NCI-H345 treated with DMSO at 0.1 percent for 48 hours (cell line): Measurements from ENCODE around the gene C1QTNF12.

Experiments
- DNase-seq: peaks from one replicate; lab custom pipeline; 2025; ENCODE audit not compliant: unreplicated experiment; lab: John Stamatoyannopoulos, UW

C1QTNF12 gene

DNA sequence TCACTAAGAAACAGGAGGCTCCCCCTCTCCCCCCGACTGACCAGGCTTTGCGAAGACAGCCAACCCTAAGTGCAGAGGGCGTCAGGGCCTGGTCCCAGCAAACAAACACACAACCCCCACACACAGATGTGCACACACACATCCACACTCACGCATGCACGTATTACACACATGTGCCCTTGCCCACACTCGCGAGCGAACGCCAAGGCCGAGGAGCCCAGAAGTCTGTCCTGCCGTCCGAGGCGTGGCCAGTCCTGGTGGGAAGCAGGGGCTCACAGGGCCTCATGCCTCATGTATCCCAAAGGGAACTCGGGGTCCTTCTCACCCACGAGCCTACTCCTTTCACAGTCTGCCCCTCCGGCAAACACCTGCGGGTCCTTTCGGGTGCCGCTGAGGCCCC is 16.8 kb downstream of the C1QTNF12 start:
- DNase-seq = no peak

DNA sequence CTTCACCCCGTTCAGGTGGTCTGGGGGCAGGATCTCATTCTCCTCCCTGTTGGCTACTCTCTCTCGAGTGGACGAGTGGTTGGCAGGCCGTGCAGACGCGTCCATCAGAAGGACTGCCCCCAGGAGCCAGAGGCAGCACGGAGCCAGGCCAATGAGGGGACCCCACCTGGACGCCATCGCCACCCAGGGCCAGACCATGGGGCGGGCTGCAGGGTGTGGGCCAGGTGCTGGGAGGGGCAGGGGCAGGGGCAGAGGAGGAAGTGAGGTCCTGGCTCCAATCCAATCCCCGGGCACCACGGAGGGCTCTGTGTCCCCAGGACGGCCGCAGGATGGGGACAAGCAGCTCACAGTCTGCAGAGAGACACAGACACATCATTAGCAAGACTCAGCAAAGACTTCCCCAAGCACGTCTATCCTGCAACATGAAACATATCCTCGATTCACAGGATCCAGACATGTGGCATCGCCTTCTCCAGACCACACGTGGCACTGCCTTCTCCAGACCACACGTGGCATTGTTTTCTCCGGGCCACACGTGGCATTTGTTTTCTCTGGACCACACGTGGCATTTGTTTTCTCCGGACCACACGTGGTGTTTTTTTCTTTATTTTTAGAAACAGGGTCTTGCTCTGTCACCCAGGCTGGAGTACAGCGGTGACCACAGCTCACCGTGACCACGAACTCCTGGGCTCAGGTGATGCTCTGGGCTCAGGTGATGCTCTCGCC is 17.8 kb downstream of the C1QTNF12 start:
- no peak for DNase-seq

DNA sequence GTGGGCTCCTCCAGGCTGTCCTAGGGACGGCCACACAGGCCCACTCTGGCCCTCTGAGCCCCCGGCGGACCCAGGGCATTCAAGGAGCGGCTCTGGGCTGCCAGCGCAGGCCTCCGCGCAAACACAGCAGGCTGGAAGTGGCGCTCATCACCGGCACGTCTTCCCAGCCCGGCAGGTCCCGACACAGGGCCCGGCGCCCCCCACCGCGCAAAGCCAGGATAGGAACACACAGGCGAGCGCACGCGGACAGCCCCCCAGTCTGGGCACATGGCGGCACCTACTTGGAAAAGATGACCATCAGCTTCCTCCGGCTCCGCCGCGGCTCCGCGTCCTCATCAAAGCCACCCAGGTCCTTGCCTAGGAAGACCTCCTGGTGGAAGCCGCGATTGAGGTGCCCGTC is 18.3 kb downstream of the C1QTNF12 start:
- DNase-seq = no peak

DNA sequence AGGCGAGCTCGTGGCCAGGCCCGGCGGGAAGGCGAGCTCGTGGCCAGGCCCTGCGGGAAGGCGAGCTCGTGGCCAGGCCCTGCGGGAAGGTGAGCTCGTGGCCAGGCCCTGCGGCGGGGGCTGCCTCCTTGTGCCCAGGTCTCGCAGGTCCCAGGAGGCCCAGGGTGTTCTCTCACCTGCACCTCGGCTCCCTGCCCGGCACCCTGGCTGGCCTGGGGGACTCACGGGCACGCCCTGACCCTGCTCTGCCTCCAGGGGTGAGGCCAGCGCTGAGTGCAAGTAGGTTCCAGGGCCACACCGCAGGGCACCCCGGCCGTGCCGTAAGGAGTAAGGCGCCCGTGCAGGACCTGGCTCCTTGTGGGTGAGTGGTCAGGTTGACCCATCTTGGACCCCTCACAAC is 19.1 kb downstream of the C1QTNF12 start:
- no peak for DNase-seq

DNA sequence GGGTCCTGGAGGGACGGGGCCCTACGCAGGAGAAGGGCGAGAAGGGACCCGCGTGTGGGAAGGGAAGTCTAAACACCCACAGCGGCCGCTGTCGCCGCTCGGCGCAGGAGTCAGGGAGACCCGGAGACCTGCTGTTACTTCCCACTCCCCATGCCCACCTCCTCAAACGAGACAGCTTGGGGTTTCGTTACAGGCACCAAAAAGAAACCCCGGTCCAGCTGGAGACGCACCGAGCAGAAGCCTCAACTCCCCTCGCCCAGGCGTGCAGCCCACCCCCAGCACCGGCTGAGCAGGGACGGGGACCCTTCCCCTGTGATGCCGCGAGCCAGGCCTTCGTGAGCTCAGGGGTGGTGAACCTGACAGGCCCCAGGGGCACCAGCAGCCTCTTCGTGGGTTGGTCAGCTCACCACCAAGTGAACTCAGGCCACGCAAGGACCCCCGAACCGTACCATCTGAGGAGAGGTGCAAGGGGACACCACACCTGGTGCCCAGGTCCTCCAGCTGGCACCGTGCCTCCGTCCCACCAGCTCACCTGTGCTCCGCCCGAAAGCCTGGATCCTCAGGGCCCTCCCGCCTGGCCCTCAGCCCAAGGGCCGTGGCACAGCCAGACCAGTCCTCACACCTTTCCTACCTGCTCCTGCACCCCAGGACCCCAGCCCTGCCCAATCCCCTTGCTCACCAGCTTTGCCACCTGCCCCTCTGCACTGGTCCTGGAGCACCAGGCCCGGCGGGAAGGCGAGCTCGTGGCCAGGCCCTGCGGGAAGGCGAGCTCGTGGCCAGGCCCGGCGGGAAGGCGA is 19.8 kb downstream of the C1QTNF12 start:
- DNase-seq = no peak

DNA sequence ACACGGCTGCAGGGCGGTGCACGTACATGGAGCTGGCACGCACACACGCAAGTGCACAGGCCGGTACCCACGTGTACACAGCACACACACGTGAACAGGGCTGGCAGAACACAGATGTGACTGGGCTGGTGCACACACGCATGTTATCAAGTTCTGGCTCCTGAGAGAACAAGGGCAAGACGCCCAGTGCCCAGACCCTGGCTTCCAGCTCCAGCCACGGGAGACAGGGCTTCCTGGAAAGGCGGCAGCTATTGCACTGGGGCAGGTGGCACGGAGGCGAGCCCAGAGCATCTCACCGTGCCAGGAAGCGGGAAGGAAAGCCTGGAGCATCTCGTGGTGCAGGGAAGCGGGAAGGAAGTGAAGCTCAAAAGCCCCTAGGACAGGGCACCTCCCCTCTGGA is 20.6 kb downstream of the C1QTNF12 start:
- no peak for DNase-seq

DNA sequence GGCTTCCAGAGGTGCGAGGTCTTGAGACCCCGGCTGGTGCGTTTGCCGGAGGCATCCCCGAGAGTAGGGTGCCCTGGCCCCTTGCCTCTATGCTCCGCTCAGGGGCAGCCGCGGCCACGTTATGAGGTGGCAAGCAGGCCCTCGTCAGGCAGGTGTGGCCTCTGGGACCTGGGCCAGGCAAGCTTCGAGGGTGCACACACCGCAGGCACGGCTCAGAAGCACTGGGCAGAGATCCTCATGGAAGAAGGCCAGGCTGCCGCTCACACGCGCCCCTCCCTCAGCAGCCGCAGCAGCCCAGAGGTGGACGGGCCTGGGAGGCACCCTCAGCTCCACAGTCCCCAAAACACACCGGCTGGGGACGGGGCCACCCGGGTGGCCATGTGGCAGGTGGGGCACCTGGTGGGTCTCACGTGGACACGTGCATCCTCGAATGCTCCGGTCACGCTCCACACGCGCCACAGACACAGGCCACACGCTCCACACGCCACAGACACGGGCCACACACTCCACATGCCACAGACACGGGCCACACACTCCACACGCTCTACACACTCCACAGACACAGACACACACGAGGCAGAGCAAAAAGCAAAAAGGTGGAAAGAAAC is 21.2 kb downstream of the C1QTNF12 start:
- no peak for DNase-seq

DNA sequence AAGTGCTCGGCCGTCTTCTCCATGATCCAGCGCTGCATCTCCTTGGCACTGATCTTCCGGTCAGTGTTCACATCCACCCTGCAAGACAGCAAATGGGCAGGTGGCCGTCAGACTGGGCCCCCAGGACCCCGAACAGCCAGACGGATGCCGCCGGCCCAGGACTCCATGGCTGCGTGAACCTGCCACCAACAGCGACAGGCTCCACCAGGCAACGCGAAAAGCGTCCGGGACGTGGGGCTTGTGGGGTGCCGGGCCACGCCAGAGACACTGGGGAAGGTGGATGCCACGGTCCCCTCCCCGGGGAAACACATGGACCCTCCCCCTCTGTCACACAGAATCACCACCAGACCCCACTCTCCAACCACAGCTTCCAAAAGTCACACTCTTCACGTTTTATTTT is 22.6 kb downstream of the C1QTNF12 start:
- DNase-seq = no peak

DNA sequence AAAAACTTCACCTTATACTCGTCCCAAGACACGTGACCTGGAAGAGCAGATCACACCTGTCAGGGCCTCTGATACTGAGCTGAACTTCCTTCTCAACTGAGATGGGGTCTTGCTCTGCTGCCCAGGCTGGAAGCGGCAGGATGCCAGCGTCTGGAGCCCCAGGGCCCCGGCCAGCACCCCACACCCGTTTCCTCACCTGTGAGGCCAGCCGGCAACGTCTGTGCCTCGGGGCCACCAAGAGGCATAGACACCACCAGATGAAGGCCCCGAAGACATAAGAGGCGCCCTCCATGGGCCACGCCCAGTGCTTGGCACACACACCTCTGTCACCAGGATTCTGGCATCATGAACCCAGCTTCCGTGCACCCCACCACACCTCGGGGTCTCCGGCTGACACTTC is 23.2 kb downstream of the C1QTNF12 start:
- DNase-seq = no peak

DNA sequence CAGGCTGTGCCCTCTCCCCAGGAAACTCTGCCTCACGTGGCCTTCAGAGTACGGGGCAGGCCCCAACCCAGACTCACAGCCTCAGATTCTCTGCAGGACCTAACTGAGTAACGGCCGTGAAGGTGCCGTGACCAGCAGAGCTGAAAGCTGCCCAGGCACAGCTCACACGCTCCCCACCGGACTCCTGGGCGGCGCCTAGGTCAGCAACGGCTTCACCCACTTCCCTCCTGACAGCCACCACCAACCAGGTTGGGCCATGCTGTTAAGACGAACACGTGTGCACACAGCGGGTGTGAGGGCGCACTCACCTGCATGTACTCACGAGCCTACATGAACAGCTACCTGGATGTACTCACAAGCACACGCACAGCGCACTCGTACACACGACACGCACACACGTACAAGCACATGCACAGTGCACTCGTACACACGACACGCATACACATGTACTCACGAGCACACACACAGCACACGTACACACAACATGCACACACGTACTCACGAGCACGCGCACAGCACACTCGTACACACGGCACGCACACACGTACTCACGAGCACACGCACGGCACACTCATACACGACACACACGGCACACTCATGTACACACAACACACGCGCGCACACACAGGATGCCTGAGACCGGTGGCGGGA is 23.8 kb downstream of the C1QTNF12 start:
- DNase-seq = no peak

DNA sequence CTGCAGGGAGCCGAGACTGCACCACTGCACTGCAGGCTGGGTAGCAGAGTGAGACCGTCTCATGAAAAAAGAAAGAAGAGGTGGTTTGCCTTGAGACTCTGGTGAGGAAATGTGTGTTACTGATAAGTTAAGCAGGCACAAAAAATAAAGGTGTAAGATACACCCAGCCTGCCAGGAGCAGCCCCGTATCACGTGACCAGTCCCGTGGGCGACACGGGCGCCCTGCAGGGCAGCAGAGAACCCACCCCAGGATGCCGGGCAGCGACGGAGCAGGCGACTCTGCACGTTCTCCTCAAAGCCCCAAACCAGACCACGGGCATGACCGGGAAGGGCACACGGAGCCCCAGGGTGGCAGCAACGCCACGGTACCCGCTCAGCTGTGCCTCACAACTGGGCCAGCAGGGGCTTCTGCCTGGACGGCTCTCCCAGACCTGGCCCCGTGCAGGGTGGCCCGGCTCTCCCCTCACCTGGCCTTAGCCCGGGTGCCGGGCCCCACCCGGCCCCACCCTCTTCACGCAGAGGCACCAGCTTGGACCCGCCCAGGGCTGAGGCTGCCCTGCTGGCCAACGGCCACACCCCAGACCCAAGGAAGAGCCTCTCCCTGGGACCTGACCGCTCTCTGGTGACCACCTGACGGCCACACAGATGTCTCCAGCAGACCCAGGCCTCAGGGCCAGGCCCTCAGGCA is 24.5 kb downstream of the C1QTNF12 start:
- no peak for DNase-seq

DNA sequence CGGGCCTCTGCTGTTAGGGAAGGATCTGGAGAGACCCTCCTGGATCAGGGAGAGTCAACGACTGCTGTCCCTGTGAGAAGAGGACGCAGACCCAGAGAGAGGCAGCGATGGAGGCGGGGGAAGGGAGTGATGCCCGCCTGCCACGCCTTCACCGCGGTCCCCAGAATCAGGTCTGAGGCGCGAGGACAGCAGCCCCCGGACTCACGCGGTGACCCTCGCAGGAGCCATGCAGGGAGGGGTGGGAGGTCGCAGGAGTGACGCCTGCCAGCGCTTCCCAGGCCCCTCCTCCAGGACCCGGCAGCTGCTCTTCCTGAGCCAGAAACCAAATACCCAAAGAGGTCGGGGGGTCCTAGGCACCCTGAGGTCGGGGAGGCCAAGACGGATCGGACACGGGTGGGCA is 26.3 kb downstream of the C1QTNF12 start:
- DNase-seq = no peak

DNA sequence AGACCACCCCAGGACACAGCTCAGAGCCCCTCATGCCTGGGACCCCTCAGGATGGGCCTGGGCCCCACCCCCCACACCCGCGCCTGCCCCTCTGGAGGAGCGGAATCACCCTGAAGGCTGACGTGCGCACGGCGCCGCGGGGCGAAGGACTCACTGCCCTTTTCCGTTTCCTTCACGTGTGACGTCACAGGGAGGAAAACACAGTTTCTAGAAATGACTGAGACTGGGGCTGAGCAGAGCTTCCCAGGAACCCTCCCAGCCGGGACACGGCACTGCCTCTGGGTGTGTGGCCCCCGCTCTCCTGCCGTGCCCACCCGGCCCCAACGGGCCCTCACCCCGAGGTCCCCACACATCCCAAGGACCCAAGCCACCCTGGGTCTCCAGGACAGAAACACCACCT is 27.2 kb downstream of the C1QTNF12 start:
- no peak for DNase-seq

DNA sequence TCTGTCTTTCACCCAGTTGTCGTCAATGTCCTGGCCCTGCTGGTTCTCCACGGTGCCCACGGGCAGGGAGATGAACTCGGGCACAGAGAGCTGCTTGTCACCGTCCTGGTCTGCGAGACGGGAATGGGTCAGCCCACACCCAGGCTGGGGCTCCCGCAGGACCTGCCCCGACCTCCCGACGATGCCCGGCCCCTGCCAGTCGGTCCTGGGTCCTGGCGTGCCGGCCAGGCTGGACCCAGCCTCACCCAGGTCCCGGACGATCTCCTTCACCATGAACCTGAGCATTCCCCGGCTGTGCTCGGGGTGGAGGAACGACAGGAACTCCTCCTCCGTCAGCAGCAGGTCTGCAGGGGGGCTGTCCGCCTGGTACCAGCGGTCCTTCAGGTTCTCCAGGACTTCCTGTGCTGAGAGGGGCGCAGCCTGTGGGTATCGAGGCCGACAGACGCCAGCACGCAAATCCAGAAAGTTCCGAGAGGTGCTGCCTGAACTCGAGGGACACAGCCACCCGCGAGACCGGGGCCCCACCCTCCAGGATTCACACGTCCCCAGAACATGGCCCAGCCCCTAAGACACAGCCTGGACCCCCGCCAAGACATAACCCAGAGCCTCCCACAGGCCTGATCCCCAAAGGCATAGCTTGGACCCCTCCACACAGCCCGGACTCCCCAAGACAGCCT is 27.9 kb downstream of the C1QTNF12 start:
- DNase-seq = no peak

DNA sequence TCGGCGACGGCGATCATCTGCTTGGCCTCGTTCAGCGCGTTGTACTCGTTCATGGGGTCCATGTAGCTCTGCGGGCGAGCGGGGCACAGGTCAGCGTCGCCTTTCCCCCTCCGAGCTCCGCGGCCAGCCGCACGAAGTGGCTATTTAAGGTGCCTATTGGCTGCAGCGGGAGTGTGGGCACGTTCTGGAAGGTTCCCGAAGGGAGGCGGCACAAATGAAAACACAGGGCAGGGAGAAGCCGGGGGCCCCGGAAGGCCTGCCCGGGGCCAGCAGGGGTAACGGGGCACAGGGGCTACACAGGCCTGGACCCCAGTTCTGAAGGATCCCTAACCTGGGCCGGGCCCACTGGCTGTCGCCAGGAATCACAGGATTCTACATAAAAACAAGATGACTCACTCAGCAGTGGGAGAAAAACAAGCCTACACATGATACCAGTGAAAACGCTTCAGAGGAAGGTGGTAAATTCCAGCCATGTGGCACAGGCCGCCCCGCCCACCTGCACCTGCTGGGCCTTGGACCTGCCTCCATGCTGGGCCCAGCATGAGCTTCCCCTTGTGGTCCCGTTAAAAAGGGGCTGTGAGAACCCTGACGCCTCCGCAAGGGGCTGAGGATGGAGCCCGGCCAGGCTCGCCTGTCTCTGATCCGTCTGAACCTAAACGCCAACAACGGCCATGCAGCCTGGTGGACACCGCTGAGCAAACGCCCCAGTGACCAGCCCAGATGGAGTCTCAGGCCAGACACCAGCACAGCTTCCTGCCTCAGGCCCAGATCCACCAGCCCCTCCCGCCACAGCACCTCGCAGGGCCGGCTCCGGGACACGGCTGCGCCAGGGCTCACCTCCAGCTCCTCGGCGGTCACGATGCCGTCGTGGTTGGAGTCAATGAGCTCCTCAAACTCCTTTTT is 28.6 kb downstream of the C1QTNF12 start:
- DNase-seq = no peak

DNA sequence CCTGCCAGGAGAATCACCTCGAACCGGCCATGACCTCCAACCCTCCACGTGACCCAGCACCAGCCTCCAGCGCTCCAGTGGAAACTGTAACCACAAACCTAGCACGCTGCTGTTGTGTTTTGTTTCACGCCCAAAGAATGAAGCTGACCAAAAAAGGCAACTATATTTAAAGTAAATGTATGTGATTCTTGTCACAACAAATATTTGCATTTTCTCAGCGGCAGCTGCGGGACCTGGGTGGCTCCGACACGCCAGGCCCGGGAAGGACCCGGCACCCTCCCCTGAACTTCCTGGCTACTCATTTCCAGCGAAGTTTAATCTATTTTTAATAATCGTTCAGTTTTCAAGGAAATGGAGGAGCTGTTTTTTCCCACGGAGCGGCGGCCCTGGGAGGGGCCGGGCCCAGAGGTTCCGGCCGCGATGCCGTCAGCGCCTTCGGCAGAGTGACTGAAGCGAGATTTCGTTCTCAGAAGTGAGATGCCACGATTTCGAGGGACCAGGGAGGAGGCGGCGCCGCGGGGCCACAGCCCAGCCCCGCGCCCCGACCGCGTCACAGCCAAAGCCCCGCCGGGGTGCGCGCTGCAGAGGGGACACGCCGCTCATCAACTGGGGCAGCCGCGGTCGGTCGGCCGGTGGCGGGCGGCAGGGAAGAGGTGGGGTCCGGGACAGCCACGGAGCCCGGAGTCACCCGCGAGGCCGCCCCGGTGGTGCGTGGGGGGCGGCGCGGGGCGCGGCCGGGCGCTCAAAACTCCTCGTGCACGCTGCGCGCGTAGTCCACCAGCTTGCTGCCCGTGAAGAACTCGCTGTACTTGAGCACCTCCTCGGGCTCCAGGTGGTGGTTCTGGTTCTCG is 29.5 kb downstream of the C1QTNF12 start:
- no peak for DNase-seq

DNA sequence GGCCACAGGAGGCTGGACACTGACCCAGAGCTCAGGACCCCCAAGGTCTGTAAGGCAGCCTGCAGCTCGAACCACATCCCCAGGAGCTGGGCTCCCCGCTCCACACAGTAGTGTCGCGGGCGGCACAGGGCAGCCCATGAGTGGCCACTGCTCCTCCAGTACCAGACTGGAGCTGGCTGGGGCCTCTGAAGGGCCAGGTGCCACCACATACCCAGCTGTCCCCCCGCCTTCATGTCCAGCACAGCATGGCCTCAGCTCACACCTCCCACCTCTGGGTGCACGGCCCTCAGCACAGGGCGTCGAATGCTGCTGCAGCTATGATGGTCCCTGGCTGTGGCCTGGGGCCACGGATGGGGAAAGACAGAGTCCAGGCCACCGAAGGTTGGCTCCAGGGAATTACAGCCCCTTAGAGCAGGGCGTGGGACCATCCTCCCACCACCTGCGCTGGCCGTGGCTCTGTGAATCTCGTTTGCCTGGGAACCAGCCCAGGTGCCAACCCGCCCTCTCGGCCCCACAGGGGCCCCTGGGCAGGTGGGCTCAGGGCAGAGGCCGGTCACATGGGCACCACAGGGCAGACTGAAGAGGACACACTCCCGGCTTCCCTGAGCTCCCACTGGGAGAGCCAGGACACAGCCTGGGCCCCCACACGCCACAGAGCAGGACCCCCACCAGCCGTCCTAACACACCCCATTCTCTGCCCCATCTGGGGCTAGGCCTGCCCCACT is 30.5 kb downstream of the C1QTNF12 start:
- no peak for DNase-seq

DNA sequence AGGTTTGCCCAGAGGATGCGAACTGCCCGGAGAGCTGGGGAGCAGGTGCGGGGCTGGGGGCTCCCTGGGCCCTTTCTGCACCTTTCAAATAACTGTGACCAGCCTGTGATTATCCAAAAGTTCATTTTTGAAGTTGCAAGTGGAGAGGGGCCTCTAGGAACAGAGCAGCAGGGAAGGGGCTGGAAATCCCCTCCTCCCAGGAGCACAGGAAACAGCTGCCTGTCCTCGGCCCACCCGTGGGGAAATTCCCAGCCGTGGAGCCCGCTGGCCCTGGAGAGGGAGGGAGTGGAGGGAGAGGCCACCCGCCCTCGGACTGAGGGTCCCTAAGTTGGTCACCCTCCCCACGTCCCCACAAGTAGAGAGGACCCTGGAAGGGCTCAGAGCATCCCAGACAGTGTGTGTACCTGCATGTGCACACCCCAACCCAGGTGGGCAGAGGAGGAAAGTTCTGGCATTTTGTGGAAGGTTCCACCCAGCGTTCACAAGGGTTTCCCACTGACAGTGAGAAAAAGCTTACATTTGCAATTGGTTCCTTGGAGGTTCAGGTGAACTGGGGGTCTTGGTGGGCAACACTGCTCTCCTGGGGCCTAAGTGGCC is 31.3 kb downstream of the C1QTNF12 start:
- no peak for DNase-seq
